ENCODE results near the gene MYRF.

Gene MYRF

DNA sequence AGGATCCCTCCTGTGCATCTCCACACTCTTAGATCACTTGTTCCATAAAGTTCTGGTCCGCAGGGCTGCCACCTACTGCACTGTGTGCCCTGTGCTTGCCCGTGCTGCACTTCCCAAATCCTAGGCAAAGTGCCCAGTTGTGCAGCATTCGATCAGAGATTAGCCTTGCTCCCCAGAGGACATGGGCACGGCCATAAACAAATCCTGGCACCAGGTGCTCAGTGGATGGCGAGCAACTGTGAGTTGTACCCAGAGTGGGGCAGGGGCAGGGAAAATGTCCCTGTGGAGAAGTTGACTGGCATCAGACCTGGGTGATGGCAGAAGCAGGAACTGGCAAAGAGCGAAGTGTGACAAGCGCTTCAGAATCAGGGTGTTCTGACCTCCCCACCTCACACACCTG, 80.3 kb downstream of the MYRF start:
- DNase-seq (ENCODE audit: low read depth in 1 of 2, low spot score in 1 of 2), result no peak
- Histone ChIP-seq H3K27ac (replicated peaks) (no peak overlapping the region), H3K4me3 (replicated peaks; ENCODE audit: insufficient read depth, low read length) (no peak overlapping the region), H3K27me3 (ENCODE audit: insufficient read depth, poor library complexity, severe bottlenecking) (peaks cover 24% of the 10 kb centered on the region)
- TF ChIP-seq CTCF (IDR thresholded peaks at IDR 0.05; ENCODE audit: insufficient read depth, low read length), result no peak
- no peak for TF ChIP-seq SPI1 (IDR thresholded peaks at IDR 0.05; ENCODE audit: borderline replicate concordance, low read depth)
- TF ChIP-seq, protein P1, sequence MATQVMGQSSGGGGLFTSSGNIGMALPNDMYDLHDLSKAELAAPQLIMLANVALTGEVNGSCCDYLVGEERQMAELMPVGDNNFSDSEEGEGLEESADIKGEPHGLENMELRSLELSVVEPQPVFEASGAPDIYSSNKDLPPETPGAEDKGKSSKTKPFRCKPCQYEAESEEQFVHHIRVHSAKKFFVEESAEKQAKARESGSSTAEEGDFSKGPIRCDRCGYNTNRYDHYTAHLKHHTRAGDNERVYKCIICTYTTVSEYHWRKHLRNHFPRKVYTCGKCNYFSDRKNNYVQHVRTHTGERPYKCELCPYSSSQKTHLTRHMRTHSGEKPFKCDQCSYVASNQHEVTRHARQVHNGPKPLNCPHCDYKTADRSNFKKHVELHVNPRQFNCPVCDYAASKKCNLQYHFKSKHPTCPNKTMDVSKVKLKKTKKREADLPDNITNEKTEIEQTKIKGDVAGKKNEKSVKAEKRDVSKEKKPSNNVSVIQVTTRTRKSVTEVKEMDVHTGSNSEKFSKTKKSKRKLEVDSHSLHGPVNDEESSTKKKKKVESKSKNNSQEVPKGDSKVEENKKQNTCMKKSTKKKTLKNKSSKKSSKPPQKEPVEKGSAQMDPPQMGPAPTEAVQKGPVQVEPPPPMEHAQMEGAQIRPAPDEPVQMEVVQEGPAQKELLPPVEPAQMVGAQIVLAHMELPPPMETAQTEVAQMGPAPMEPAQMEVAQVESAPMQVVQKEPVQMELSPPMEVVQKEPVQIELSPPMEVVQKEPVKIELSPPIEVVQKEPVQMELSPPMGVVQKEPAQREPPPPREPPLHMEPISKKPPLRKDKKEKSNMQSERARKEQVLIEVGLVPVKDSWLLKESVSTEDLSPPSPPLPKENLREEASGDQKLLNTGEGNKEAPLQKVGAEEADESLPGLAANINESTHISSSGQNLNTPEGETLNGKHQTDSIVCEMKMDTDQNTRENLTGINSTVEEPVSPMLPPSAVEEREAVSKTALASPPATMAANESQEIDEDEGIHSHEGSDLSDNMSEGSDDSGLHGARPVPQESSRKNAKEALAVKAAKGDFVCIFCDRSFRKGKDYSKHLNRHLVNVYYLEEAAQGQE (IDR thresholded peaks at IDR 0.05; ENCODE audit: insufficient replicate concordance, low read depth), result no peak
- TF ChIP-seq POLR2AphosphoS5 (IDR thresholded peaks at IDR 0.05; ENCODE audit: low read depth), result no peak
- no peak for TF ChIP-seq GABPA (IDR thresholded peaks at IDR 0.05; ENCODE audit: low read depth)

GRCh38 chr11:61833471-61833870, 81.0 kb downstream of the MYRF start:
- TF ChIP-seq GABPA (IDR thresholded peaks at IDR 0.05; ENCODE audit: low read depth) (no peak), SPI1 (IDR thresholded peaks at IDR 0.05; ENCODE audit: borderline replicate concordance, low read depth) (no peak), CTCF (IDR thresholded peaks at IDR 0.05; ENCODE audit: insufficient read depth, low read length) (no peak), POLR2AphosphoS5 (IDR thresholded peaks at IDR 0.05; ENCODE audit: low read depth) (no peak)
- TF ChIP-seq, protein P1 (IDR thresholded peaks at IDR 0.05; ENCODE audit: insufficient replicate concordance, low read depth), result no peak
- no peak for DNase-seq (ENCODE audit: low read depth in 1 of 2, low spot score in 1 of 2)
- Histone ChIP-seq H3K4me3 (replicated peaks; ENCODE audit: insufficient read depth, low read length) (no peak overlapping the region), H3K27me3 (ENCODE audit: insufficient read depth, poor library complexity, severe bottlenecking) (peaks cover 17% of the 10 kb centered on the region), H3K27ac (replicated peaks) (no peak overlapping the region)

DNA sequence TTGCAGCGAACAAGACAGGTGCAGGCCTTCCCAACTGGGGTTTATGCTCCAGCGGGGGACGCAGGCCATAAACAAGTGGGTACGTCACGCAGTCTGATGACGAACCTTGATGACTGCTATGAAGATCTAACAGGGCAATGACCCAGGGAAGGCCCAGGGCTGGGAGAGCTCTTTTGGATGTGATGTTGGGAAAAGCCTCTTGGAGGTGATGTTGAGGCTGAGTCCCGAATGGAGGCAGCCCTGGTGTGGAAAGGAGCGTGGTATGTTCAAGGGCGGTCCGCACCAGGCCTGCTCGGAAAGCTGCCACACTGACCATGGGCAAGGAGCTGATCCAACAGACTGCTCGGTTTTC, 81.5 kb downstream of the MYRF start:
- TF ChIP-seq POLR2AphosphoS5 (IDR thresholded peaks at IDR 0.05; ENCODE audit: low read depth) (no peak), SPI1 (IDR thresholded peaks at IDR 0.05; ENCODE audit: borderline replicate concordance, low read depth) (no peak), GABPA (IDR thresholded peaks at IDR 0.05; ENCODE audit: low read depth) (no peak), CTCF (IDR thresholded peaks at IDR 0.05; ENCODE audit: insufficient read depth, low read length) (no peak)
- TF ChIP-seq, protein P1 (IDR thresholded peaks at IDR 0.05; ENCODE audit: insufficient replicate concordance, low read depth), result no peak
- H3K4me3 ChIP-seq (replicated peaks; ENCODE audit: insufficient read depth, low read length), result no peak overlapping the region
- DNase-seq (ENCODE audit: low read depth in 1 of 2, low spot score in 1 of 2), result no peak

More for the DNA sequence above, 81.5 kb downstream of the MYRF start:
- Histone ChIP-seq H3K27me3 (ENCODE audit: insufficient read depth, poor library complexity, severe bottlenecking) (peaks cover 13% of the 10 kb centered on the region), H3K27ac (replicated peaks) (no peak overlapping the region)

All from HL-60 (cell line).